Subcutaneous abdominal adipose tissue (tissue), 5 donors: ENCODE measurements around the gene UBE2M.

Source experiments
- H3K27ac ChIP-seq: one replicate; pipeline ENCODE4 v1.7.0; 2013; ENCODE audit warnings: low read depth, mild to moderate bottlenecking, inconsistent platforms, low read length, moderate library complexity
- H3K27me3 ChIP-seq, 5 donors: one replicate each; pipeline ENCODE4 v1.7.0; 2013; ENCODE audit warnings: low read length in 5 of 5, inconsistent platforms in 1 of 5; ENCODE audit not compliant: control insufficient read depth in 5 of 5, insufficient read depth in 4 of 5
- H3K36me3 ChIP-seq, 5 donors: one replicate each; pipeline ENCODE4 v1.7.0; 2013; ENCODE audit warnings: low read length in 5 of 5; ENCODE audit not compliant: control insufficient read depth in 5 of 5, insufficient read depth in 5 of 5
- H3K4me1 ChIP-seq, 5 donors: one replicate each; pipeline ENCODE4 v1.7.0; 2013; ENCODE audit warnings: low read length in 5 of 5, mild to moderate bottlenecking in 3 of 5, moderate library complexity in 1 of 5; ENCODE audit not compliant: control insufficient read depth in 5 of 5, insufficient read depth in 5 of 5
- H3K4me3 ChIP-seq, 5 donors: one replicate each; pipeline ENCODE4 v1.7.0; 2013; ENCODE audit warnings: low read length in 5 of 5, low read depth in 1 of 5
- H3K9ac ChIP-seq, 5 donors: one replicate each; pipeline ENCODE4 v1.7.0; 2013; ENCODE audit warnings: low read length in 5 of 5, mild to moderate bottlenecking in 4 of 5, moderate library complexity in 3 of 5
- H3K9me3 ChIP-seq, 5 donors: one replicate each; pipeline ENCODE4 v1.7.0; 2013; ENCODE audit warnings: low read length in 5 of 5; ENCODE audit not compliant: control insufficient read depth in 5 of 5
- donor health status: healthy.
- donor health status: healthy.
- donor health status: healthy.
- donor health status: healthy.
- donor health status: healthy.

UBE2M gene

GRCh38 chr19:58570770-58571574 is 12.6 kb upstream of the UBE2M start:
- Histone ChIP-seq H3K36me3 (peaks cover 0 to 41% (median 12%) of the 10 kb centered on the region in 5 donors), H3K27me3 (no peaks in the 10 kb centered on the region), H3K4me1 (peaks cover 2 to 34% (median 27%) of the 10 kb centered on the region in 5 donors), H3K27ac (no peak overlapping the region), H3K4me3 (no peak overlapping the region), H3K9me3 (no peaks in the 10 kb centered on the region), H3K9ac (no peak overlapping the region)

GRCh38 chr19:58569943-58570670 is 11.7 kb upstream of the UBE2M start:
- no peaks in the 10 kb centered on the region for H3K9me3 ChIP-seq
- H3K27me3 ChIP-seq, result no peaks in the 10 kb centered on the region
- H3K4me3 ChIP-seq, result no peak overlapping the region
- H3K36me3 ChIP-seq, result peaks cover 0 to 41% (median 12%) of the 10 kb centered on the region in 5 donors
- peaks cover 2 to 27% (median 23%) of the 10 kb centered on the region in 5 donors for H3K4me1 ChIP-seq
- H3K27ac ChIP-seq, result no peak overlapping the region
- H3K9ac ChIP-seq, result no peak overlapping the region

DNA sequence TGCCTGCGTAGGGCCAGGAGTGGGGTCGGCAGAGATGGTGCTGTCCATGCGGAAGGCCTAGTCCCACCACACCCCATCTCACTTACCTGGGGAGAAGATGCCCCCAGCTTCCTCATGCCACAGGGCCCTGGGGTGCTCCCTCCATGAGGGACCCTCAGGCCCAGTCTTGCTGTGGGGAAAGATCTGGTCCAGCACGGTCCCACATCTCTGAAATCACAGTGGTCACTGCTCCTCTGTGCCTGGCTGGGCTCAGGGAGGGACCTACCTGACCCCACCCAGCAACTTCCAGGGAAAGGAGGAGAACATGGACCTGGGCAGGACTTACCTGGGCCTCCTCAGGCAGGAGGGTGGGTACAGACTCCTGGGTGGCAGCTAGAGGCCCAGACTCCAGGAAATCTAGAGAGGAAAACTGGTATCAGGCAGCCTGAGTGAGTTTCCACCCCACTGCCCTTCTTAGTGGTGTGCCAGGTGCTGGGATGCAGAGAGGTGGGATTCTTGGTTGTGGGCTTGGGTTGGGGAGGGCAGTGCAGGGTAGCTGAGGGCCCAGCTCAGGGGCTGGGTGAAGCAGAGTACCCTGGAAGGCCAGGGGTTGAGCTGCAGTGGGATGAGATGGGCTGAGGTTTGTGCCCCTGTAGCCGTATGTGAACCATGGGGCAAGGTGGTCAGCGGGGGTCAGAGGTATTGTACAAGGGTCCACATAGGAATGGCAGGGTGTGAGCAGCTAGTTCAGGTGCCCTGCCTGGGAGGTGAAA is 11.0 kb upstream of the UBE2M start:
- no peak overlapping the region for H3K27ac ChIP-seq
- peaks cover 2 to 26% (median 20%) of the 10 kb centered on the region in 5 donors for H3K4me1 ChIP-seq
- H3K9me3 ChIP-seq, result no peaks in the 10 kb centered on the region
- no peak overlapping the region for H3K4me3 ChIP-seq
- no peaks in the 10 kb centered on the region for H3K27me3 ChIP-seq
- H3K36me3 ChIP-seq, result peaks cover 0 to 41% (median 12%) of the 10 kb centered on the region in 5 donors
- peak overlapping the region in 1 of 5 donors; percentile 7 for H3K9ac ChIP-seq

GRCh38 chr19:58568453-58569130 is 10.2 kb upstream of the UBE2M start:
- H3K36me3 ChIP-seq, result peaks cover 0 to 41% (median 12%) of the 10 kb centered on the region in 5 donors
- H3K27me3 ChIP-seq, result no peaks in the 10 kb centered on the region
- no peak overlapping the region for H3K9ac ChIP-seq
- no peak overlapping the region for H3K4me3 ChIP-seq
- H3K4me1 ChIP-seq, result peaks cover 2 to 19% (median 12%) of the 10 kb centered on the region in 5 donors
- H3K9me3 ChIP-seq, result no peaks in the 10 kb centered on the region
- no peak overlapping the region for H3K27ac ChIP-seq

- Histone ChIP-seq H3K9ac (no peak overlapping the region), H3K27ac (no peak overlapping the region), H3K36me3 (peaks cover 0 to 41% (median 12%) of the 10 kb centered on the region in 5 donors), H3K27me3 (peaks cover 0 to 6% (median 4%) of the 10 kb centered on the region in 5 donors), H3K9me3 (no peaks in the 10 kb centered on the region), H3K4me3 (no peak overlapping the region), H3K4me1 (peaks cover 2 to 21% (median 17%) of the 10 kb centered on the region in 5 donors)
Observed at GRCh38 chr19:58566989-58567388, 8.6 kb upstream of the UBE2M start.

- peaks cover 0 to 16% (median 7%) of the 10 kb centered on the region in 5 donors for H3K36me3 ChIP-seq
- H3K4me1 ChIP-seq, result peaks cover 6 to 37% (median 32%) of the 10 kb centered on the region in 5 donors
- H3K9ac ChIP-seq, result no peak overlapping the region
- no peaks in the 10 kb centered on the region for H3K9me3 ChIP-seq
- peaks cover 0 to 13% (median 6%) of the 10 kb centered on the region in 5 donors for H3K27me3 ChIP-seq
- no peak overlapping the region for H3K27ac ChIP-seq
- no peak overlapping the region for H3K4me3 ChIP-seq
Observed at GRCh38 chr19:58563823-58564222, 5.4 kb upstream of the UBE2M start.

DNA sequence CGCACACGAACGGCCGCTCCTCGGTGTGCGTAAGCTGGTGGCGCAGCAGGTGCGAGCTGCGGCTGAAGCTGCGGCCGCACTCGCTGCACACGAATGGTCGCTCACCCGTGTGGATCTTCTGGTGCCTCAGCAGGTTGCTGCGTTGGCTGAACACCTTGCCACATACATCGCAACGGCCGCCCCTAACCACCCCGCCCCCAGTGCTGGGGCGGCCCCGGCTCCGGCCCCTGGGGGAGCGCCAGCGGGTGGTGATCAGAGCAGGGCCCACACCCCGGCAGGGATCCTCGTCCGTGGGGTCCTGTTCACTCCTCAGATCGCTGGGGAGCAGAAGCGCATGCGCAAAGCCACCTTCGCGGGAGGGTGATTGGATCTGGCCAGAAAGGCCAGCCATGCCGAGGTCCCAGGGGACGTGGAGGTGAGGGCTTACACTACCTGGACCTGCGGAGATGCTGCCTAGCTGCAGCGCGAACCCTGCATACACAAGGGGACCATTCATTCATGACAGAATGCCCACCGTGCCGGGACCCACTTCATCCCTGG is 4.7 kb upstream of the UBE2M start:
- Histone ChIP-seq H3K36me3 (peaks cover 0 to 12% (median 6%) of the 10 kb centered on the region in 5 donors), H3K27ac (no peak overlapping the region), H3K4me3 (peak overlapping the region in 4 of 5 donors; percentile 32 to 63 (median 50)), H3K27me3 (peaks cover 0 to 13% (median 6%) of the 10 kb centered on the region in 5 donors), H3K9me3 (no peaks in the 10 kb centered on the region), H3K9ac (peak overlapping the region in 2 of 5 donors; percentile 56 to 61), H3K4me1 (peaks cover 6 to 40% (median 32%) of the 10 kb centered on the region in 5 donors)

GRCh38 chr19:58562122-58563033 is 4.0 kb upstream of the UBE2M start:
- peak overlapping the region in 4 of 5 donors; percentile 32 to 63 (median 50) for H3K4me3 ChIP-seq
- H3K9ac ChIP-seq, result peak overlapping the region in 3 of 5 donors; percentile 21 to 61 (median 56)
- no peaks in the 10 kb centered on the region for H3K9me3 ChIP-seq
- peaks cover 0 to 10% (median 4%) of the 10 kb centered on the region in 5 donors for H3K36me3 ChIP-seq
- H3K27ac ChIP-seq, result no peak overlapping the region
- H3K4me1 ChIP-seq, result peaks cover 6 to 47% (median 39%) of the 10 kb centered on the region in 5 donors
- peaks cover 0 to 13% (median 6%) of the 10 kb centered on the region in 5 donors for H3K27me3 ChIP-seq
